ENCODE data around the gene STEAP4.

DNA sequence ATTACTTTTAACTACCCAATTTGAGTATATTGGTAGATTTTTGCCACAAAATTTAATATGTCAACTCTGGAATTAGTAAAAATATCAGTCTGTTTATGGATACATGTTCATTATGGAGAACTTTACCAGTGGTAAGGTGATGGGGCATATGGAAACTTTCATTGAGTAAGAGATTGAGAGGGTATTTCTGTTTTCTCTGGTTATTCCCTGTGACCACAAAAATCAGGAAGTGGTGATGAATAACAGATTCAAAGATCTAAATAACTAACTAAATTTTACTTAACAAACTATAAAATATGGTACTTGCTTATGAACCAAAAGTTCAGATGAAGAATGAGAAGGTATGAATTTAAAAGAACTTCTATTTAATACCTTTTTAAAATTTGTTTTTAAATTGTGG lies 22.1 kb upstream of the STEAP4 start:
- TF ChIP-seq TAF1 (conservative IDR thresholded peaks at IDR 0.05) (no peak), YY1 (IDR thresholded peaks at IDR 0.05) (no peak), SP1 (IDR thresholded peaks at IDR 0.05) (no peak), JUND (IDR thresholded peaks at IDR 0.05) (no peak), RXRA (IDR thresholded peaks at IDR 0.05) (no peak), FOXA1 (IDR thresholded peaks at IDR 0.05) (no peak), RAD21 (IDR thresholded peaks at IDR 0.05) (no peak), FOXA2 (IDR thresholded peaks at IDR 0.05) (no peak), HNF4A (conservative IDR thresholded peaks at IDR 0.05) (no peak)
- TF ChIP-seq, protein P1, sequence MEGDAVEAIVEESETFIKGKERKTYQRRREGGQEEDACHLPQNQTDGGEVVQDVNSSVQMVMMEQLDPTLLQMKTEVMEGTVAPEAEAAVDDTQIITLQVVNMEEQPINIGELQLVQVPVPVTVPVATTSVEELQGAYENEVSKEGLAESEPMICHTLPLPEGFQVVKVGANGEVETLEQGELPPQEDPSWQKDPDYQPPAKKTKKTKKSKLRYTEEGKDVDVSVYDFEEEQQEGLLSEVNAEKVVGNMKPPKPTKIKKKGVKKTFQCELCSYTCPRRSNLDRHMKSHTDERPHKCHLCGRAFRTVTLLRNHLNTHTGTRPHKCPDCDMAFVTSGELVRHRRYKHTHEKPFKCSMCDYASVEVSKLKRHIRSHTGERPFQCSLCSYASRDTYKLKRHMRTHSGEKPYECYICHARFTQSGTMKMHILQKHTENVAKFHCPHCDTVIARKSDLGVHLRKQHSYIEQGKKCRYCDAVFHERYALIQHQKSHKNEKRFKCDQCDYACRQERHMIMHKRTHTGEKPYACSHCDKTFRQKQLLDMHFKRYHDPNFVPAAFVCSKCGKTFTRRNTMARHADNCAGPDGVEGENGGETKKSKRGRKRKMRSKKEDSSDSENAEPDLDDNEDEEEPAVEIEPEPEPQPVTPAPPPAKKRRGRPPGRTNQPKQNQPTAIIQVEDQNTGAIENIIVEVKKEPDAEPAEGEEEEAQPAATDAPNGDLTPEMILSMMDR (IDR thresholded peaks at IDR 0.05; ENCODE audit: low read depth, low read length, missing input control), result no peak
- TF ChIP-seq, protein P2, sequence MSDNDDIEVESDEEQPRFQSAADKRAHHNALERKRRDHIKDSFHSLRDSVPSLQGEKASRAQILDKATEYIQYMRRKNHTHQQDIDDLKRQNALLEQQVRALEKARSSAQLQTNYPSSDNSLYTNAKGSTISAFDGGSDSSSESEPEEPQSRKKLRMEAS (IDR thresholded peaks at IDR 0.05), result no peak

All from liver (tissue), 3 donors.